Measurements from ENCODE around the gene THADA. TPM values are rescaled to one million over a fixed set of nuclear protein-coding genes. Genes with fewer than 3 reads are reported as not detected.

The THADA gene
- total RNA-seq, 1 experiment from 2014 or later, result 27.5 TPM

- TF ChIP-seq AFF4 (CRISPR knock-in tag; IDR thresholded peaks at IDR 0.05; ENCODE audit: borderline replicate concordance) (no peak), CREB1 (CRISPR knock-in tag; IDR thresholded peaks at IDR 0.05) (no peak), CTCF (IDR thresholded peaks at IDR 0.05) (no peak), MXD4 (CRISPR knock-in tag; IDR thresholded peaks at IDR 0.05; ENCODE audit: borderline replicate concordance) (no peak), TEAD1 (CRISPR knock-in tag; IDR thresholded peaks at IDR 0.05) (no peak), ERG (CRISPR knock-in tag; IDR thresholded peaks at IDR 0.05) (no peak), AR (CRISPR knock-in tag; IDR thresholded peaks at IDR 0.05) (no peak), CREM (CRISPR knock-in tag; IDR thresholded peaks at IDR 0.05) (no peak), NR2C2 (CRISPR knock-in tag; IDR thresholded peaks at IDR 0.05) (no peak), ZNF532 (CRISPR knock-in tag; IDR thresholded peaks at IDR 0.05; ENCODE audit: borderline replicate concordance) (no peak), NFATC4 (CRISPR knock-in tag; IDR thresholded peaks at IDR 0.05) (no peak), TEAD4 (CRISPR knock-in tag; IDR thresholded peaks at IDR 0.05) (no peak), ZNF671 (CRISPR knock-in tag; IDR thresholded peaks at IDR 0.05) (no peak), STAT6 (CRISPR knock-in tag; conservative IDR thresholded peaks at IDR 0.05; ENCODE audit: low read depth) (no peak), E2F4 (CRISPR knock-in tag; IDR thresholded peaks at IDR 0.05; ENCODE audit: borderline replicate concordance, low read depth) (no peak)
Observed at GRCh38 chr2:43238813-43239212, 357.0 kb downstream of the THADA start (continued).
